HepG2 (cell line): ENCODE data around the gene DUS3L. TPM values are rescaled to one million over a fixed set of nuclear protein-coding genes. Genes with fewer than 3 reads are reported as not detected.

Source experiments
- CENPX ChIP-seq: sonication (generic); formaldehyde crosslinking; IDR thresholded peaks from 2 replicates; pipeline ENCODE4 v1.9.0; 2021; ENCODE audit warnings: mild to moderate bottlenecking, missing genetic modification reagents, moderate library complexity
- CHD2 ChIP-seq: IDR thresholded peaks from 2 replicates; pipeline ENCODE4 v1.6.1; 2011; ENCODE audit warnings: low read depth, low read length, improper control_type of control experiment
- HMG20A ChIP-seq: IDR thresholded peaks from 2 replicates; pipeline ENCODE4 v1.6.1; 2016; ENCODE audit warnings: borderline replicate concordance
- IRF2 ChIP-seq: IDR thresholded peaks from 2 replicates; pipeline ENCODE4 v1.6.1; 2018; ENCODE audit warnings: missing genetic modification reagents, missing compliant biosample characterization
- MAFG ChIP-seq: sonication (generic); formaldehyde crosslinking; IDR thresholded peaks from 2 replicates; pipeline ENCODE4 v1.5.1; 2020; ENCODE audit warnings: mild to moderate bottlenecking, missing genetic modification reagents
- NR2F6 ChIP-seq, 2 experiments: IDR thresholded peaks; 2 replicates each; pipeline ENCODE4 v1.6.1; 2016; ENCODE audit warnings: antibody characterized with exemption in 1 of 2, mild to moderate bottlenecking in 1 of 2
- PCBP1 ChIP-seq: fragments of 200-400 bp; formaldehyde crosslinking; IDR thresholded peaks from 2 replicates; pipeline ENCODE4 v1.6.1; 2017; ENCODE audit warnings: mild to moderate bottlenecking, low read depth, low read length, borderline replicate concordance
- RFX1 ChIP-seq: fragments of 450-650 bp; IDR thresholded peaks from 2 replicates; pipeline ENCODE4 v1.6.1; 2017
- SNAI1 ChIP-seq: sonication (generic); formaldehyde crosslinking; IDR thresholded peaks from 2 replicates; pipeline ENCODE4 v1.5.0; 2020; ENCODE audit warnings: mild to moderate bottlenecking, missing genetic modification reagents, borderline replicate concordance
- SSRP1 ChIP-seq: IDR thresholded peaks from 2 replicates; pipeline ENCODE4 v1.6.1; 2016; ENCODE audit warnings: control low read depth
- ZNF20 ChIP-seq: sonication (generic); formaldehyde crosslinking; IDR thresholded peaks from 2 replicates; pipeline ENCODE4 v1.4.0; 2020; ENCODE audit warnings: mild to moderate bottlenecking, moderate library complexity, missing genetic modification reagents
- ZNF253 ChIP-seq: sonication (generic); formaldehyde crosslinking; IDR thresholded peaks from 2 replicates; pipeline ENCODE4 v1.8.0; 2022; ENCODE audit warnings: mild to moderate bottlenecking, missing genetic modification reagents, borderline replicate concordance
- ZNF674 ChIP-seq: sonication (generic); formaldehyde crosslinking; IDR thresholded peaks from 2 replicates; pipeline ENCODE4 v1.5.0; 2020; ENCODE audit warnings: low read depth, mild to moderate bottlenecking, missing genetic modification reagents
- ZSCAN20 ChIP-seq: sonication (generic); formaldehyde crosslinking; IDR thresholded peaks from 2 replicates; pipeline ENCODE4 v1.4.0; 2020; ENCODE audit warnings: missing genetic modification reagents, mild to moderate bottlenecking, borderline replicate concordance
- polyA plus RNA-seq, 8 experiments: library from polyadenylated mRNA; depleted of rRNA in 3 of 8; stranded (reverse) in 7 of 8; unstranded in 1 of 8; fragments of >200 nt; fragmentation: Illumina TruSeq in 4 of 8; extraction: Trizol in 4 of 8; gene quantifications; 2 replicates each; pipeline versions ENCODE4 v1.2.1 to v1.2.3, GENCODE V29; 2011 to 2016; ENCODE audit warnings: low read depth in 4 of 8, missing spikeins in 1 of 8, mixed read lengths in 1 of 8; ENCODE audit not compliant: insufficient read depth in 1 of 8
- total RNA-seq, 5 experiments: library from RNA; depleted of rRNA; stranded (reverse); fragments of >200 nt; fragmentation: Illumina TruSeq; extraction: Trizol; gene quantifications; 2 replicates each; pipeline ENCODE4 v1.2.3, GENCODE V29; 2016; ENCODE audit warnings: low read depth in 1 of 5
- TF ChIP-seq, protein P1 (sequence below): sonication (generic); formaldehyde crosslinking; IDR thresholded peaks from 2 replicates; pipeline ENCODE4 v1.5.0; 2020; ENCODE audit warnings: missing genetic modification reagents
- TF ChIP-seq, protein P2 (sequence below): sonication (generic); formaldehyde crosslinking; IDR thresholded peaks from 2 replicates; pipeline ENCODE4 v1.4.0; 2020; ENCODE audit warnings: missing genetic modification reagents
- TF ChIP-seq, protein P3 (sequence below): sonication (generic); formaldehyde crosslinking; IDR thresholded peaks from 2 replicates; pipeline ENCODE4 v1.9.0; 2022; ENCODE audit warnings: missing genetic modification reagents, mild to moderate bottlenecking, borderline replicate concordance
- TF ChIP-seq, protein P4 (sequence below): sonication (generic); formaldehyde crosslinking; IDR thresholded peaks from 2 replicates; pipeline ENCODE4 v1.5.0; 2020; ENCODE audit warnings: mild to moderate bottlenecking, missing genetic modification reagents
- TF ChIP-seq, protein P5 (sequence below), 2 experiments: IDR thresholded peaks; 2 replicates each; pipeline ENCODE4 v1.6.1; 2011 to 2012; ENCODE audit warnings: low read length in 2 of 2, borderline replicate concordance in 1 of 2, low read depth in 1 of 2, mild to moderate bottlenecking in 1 of 2, moderate library complexity in 1 of 2

Gene DUS3L
- total and polyA plus RNA-seq, 2 of the 13 experiments (the other 11 are each of a cell fraction or from before 2014, with no cell fraction given), result 13.3 to 25.1 TPM

DNA sequence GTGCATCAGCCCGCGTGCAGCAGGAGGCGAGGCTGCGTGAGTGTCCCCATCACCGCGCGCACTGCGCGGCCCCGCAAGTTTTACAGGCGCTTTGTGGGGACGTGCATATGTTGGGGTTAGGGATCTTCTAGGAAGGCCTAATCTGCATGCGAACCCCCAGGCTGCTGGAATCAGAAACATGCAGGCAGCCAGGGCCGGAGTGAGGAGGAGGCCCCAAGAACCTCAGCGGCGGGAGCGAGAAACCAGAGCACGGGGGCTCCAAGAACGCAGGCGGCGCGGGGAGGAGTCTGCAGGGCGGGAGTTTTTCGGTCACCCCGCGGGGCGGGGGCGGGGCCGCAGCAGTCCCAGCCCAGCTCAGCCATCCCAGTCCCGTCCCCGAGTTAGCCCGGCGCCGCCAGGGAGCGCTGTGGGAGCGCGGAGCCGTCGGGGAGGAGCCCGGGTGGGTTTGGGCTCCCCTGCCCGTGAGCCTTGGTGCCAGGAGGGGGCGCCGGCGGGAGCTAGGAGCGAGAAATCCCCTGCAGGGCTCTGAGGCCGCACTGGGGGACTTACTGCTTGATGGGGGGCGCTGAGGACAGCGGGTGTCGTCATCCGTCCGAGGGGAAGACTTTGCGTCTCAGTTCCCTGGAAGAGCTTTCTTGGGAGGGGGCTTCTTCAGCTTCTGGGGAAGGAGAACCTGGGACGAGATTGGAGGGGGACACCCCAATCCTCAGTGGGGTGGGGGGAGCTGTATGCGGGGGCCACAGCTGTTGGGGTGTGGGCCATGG, 13.0 kb upstream of the DUS3L start (continued):
- TF ChIP-seq, protein P1, sequence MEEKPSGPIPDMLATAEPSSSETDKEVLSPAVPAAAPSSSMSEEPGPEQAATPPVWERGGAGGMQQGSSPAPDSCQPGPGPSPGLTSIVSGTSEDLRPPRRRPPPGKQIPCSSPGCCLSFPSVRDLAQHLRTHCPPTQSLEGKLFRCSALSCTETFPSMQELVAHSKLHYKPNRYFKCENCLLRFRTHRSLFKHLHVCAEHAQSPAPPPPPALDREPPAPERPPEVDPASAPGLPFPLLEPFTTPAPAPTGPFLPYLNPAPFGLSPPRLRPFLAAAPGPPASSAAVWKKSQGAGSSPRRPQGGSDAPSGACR, result 0 out of 2 replicates have a peak, but pooled peaks have one; percentile 87
- TF ChIP-seq, protein P2, sequence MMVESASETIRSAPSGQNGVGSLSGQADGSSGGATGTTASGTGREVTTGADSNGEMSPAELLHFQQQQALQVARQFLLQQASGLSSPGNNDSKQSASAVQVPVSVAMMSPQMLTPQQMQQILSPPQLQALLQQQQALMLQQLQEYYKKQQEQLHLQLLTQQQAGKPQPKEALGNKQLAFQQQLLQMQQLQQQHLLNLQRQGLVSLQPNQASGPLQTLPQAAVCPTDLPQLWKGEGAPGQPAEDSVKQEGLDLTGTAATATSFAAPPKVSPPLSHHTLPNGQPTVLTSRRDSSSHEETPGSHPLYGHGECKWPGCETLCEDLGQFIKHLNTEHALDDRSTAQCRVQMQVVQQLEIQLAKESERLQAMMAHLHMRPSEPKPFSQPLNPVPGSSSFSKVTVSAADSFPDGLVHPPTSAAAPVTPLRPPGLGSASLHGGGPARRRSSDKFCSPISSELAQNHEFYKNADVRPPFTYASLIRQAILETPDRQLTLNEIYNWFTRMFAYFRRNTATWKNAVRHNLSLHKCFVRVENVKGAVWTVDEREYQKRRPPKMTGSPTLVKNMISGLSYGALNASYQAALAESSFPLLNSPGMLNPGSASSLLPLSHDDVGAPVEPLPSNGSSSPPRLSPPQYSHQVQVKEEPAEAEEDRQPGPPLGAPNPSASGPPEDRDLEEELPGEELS, result no peak
- TF ChIP-seq CENPX (CRISPR knock-in tag) (no peak), RFX1 (no peak), CHD2 (no peak), MAFG (CRISPR knock-in tag) (no peak), SSRP1 (no peak), NR2F6 (IDR thresholded peaks at IDR 0.05) (no peak), NR2F6 (CRISPR knock-in tag; IDR thresholded peaks at IDR 0.05) (peak; percentile 57), SNAI1 (CRISPR knock-in tag) (no peak), ZSCAN20 (CRISPR knock-in tag) (no peak), ZNF20 (CRISPR knock-in tag) (no peak), ZNF253 (CRISPR knock-in tag) (no peak), PCBP1 (peak; percentile 43; the same call in 1 of the 2 replicates), HMG20A (CRISPR knock-in tag) (no peak), IRF2 (0 out of 2 replicates have a peak, but pooled peaks have one; percentile 38), ZNF674 (no peak)
- TF ChIP-seq, protein P3, sequence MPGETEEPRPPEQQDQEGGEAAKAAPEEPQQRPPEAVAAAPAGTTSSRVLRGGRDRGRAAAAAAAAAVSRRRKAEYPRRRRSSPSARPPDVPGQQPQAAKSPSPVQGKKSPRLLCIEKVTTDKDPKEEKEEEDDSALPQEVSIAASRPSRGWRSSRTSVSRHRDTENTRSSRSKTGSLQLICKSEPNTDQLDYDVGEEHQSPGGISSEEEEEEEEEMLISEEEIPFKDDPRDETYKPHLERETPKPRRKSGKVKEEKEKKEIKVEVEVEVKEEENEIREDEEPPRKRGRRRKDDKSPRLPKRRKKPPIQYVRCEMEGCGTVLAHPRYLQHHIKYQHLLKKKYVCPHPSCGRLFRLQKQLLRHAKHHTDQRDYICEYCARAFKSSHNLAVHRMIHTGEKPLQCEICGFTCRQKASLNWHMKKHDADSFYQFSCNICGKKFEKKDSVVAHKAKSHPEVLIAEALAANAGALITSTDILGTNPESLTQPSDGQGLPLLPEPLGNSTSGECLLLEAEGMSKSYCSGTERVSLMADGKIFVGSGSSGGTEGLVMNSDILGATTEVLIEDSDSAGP (CRISPR knock-in tag), result peak; percentile 91
- TF ChIP-seq, protein P4, sequence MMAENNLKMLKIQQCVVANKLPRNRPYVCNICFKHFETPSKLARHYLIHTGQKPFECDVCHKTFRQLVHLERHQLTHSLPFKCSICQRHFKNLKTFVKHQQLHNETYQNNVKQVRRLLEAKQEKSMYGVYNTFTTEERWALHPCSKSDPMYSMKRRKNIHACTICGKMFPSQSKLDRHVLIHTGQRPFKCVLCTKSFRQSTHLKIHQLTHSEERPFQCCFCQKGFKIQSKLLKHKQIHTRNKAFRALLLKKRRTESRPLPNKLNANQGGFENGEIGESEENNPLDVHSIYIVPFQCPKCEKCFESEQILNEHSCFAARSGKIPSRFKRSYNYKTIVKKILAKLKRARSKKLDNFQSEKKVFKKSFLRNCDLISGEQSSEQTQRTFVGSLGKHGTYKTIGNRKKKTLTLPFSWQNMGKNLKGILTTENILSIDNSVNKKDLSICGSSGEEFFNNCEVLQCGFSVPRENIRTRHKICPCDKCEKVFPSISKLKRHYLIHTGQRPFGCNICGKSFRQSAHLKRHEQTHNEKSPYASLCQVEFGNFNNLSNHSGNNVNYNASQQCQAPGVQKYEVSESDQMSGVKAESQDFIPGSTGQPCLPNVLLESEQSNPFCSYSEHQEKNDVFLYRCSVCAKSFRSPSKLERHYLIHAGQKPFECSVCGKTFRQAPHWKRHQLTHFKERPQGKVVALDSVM (CRISPR knock-in tag), result peak; percentile 80
- TF ChIP-seq, protein P5, sequence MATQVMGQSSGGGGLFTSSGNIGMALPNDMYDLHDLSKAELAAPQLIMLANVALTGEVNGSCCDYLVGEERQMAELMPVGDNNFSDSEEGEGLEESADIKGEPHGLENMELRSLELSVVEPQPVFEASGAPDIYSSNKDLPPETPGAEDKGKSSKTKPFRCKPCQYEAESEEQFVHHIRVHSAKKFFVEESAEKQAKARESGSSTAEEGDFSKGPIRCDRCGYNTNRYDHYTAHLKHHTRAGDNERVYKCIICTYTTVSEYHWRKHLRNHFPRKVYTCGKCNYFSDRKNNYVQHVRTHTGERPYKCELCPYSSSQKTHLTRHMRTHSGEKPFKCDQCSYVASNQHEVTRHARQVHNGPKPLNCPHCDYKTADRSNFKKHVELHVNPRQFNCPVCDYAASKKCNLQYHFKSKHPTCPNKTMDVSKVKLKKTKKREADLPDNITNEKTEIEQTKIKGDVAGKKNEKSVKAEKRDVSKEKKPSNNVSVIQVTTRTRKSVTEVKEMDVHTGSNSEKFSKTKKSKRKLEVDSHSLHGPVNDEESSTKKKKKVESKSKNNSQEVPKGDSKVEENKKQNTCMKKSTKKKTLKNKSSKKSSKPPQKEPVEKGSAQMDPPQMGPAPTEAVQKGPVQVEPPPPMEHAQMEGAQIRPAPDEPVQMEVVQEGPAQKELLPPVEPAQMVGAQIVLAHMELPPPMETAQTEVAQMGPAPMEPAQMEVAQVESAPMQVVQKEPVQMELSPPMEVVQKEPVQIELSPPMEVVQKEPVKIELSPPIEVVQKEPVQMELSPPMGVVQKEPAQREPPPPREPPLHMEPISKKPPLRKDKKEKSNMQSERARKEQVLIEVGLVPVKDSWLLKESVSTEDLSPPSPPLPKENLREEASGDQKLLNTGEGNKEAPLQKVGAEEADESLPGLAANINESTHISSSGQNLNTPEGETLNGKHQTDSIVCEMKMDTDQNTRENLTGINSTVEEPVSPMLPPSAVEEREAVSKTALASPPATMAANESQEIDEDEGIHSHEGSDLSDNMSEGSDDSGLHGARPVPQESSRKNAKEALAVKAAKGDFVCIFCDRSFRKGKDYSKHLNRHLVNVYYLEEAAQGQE (IDR thresholded peaks at IDR 0.05; ENCODE audit: borderline replicate concordance in 1 of 2, low read depth in 1 of 2, low read length in 2 of 2), result 0 out of 4 replicates have a peak, but pooled peaks of 1 of the 2 experiments have one; percentile 7
